NCI-H146 treated with DMSO at 0.1 percent for 48 hours (cell line): ENCODE results near the gene ERMARD.

ENCODE experiments used
- DNase-seq: peaks from one replicate; lab custom pipeline; 2025; ENCODE audit not compliant: unreplicated experiment; lab: John Stamatoyannopoulos, UW

ERMARD gene

GRCh38 chr6:169801396-169802160, 50.2 kb downstream of the ERMARD start:
- DNase-seq, result no peak

GRCh38 chr6:169802790-169803189, 51.4 kb downstream of the ERMARD start:
- no peak for DNase-seq

- DNase-seq, result no peak
These were observed 51.9 kb downstream of the ERMARD start for GRCh38 chr6:169803271-169803811.

DNA sequence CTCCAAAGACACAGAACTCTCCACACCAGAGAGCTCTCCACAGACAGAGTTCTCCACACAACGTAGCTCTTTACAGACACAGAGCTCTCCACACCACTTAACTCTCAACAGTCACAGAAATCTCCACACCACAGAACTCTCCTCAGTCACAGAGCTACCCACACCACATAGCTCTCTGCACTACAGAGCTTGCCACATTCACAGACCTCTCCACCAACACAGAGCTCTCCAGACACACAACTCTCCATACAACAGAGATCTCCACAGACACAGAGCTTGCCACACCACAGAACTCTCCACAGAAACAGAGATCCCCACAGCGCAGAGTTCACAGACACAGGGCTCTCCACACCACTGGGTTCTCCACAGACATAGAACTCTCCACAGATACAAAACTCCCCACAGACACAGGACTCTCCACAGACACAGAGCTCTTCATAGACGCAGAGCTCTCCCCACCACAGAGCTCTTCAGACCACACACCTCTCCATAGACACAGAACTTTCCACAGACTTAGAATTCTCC, 52.5 kb downstream of the ERMARD start:
- DNase-seq, result no peak

DNA sequence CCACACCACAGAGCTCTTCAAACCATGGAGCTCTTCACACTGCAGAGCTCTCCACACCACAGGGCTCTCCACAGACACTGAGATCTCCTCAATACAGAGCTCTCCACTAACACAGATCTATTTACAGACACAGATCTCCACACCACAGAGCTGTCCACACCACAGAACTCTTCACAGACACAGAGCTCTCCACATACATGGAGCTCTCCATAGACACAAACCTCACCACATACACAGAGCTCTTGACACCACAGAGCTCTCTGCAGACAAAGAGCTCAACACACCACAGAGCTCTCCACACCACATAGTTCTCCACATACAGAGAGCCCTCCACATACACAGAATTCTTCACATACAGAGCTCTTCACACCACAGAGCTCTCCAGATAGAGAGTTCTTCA, 53.0 kb downstream of the ERMARD start:
- no peak for DNase-seq

- DNase-seq, result no peak
These were observed 53.9 kb downstream of the ERMARD start for GRCh38 chr6:169805242-169805838.

- no peak for DNase-seq
These were observed 55.3 kb downstream of the ERMARD start for GRCh38 chr6:169806701-169807100.

DNA sequence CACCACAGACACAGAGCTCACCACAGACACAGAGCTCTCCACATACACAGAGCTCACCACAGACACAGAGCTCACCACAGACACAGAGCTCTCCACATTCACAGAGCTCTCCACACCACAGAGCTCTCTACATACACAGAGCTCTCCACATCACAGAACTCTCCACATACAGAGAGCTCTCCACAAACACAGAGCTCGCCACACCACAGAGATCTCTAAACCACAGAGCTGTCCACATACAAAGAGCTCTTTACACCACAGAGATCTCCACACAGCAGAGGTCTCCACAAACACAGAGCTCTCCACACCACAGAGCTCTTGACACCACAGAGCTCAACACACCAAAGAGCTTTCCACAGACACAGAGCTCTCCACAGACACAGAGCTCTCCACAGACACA, 55.8 kb downstream of the ERMARD start:
- no peak for DNase-seq

DNA sequence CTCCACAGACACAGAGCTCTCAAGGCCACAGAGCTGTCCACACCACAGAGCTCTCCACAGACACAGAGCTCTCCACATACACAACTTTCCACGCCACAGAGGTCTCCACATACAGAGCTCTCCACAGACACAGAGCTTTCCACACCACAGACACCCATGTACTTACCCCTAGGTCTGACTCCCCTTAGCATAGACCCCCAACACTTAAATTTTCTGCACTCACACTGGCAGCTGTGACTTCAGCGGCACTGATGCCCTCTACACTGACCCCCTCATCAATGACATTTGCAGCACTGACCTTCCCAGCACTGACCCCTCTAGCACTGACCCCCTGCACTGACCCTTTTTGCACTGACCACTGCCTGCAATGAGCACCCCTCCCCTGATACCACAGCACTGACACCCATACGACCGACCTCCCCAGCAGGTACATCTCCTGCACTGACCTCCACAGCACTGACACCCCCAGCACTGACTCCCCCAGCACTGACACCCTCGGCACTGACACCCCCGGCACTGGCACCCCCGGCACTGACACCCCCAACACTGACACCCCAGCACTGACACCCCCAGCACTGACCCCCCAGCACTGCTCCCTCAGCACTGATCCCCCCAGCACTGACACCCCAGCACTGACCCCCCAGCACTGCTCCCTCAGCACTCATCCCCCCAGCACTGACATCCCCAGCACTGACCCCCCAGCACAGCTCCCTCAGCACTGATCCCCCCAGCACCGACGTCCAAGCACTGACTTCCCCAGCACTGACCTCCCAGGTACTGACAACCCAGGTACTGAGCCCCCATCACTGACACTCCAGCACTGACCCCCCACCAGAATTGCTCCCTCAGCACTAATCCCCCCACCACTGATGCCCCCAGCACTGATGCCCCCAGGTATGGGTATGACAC, 56.5 kb downstream of the ERMARD start:
- DNase-seq, result no peak

DNA sequence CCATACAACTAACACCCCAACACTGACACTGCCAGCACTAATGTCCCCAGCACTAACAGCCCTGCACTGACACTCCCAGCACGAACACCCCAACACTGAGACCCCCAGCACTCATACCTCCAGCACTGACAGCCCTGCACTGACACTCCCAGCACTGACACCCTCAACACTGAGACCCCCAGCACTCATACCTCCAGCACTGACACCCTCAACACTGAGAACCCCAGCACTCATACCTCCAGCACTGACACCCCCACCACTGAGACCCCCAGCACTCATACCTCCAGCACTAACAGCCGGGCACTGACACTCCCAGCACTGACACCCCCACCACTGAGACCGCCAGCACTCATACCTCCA, 57.2 kb downstream of the ERMARD start:
- DNase-seq, result no peak

GRCh38 chr6:169809386-169809785, 58.0 kb downstream of the ERMARD start:
- no peak for DNase-seq

- DNase-seq, result peak; percentile 97
These were observed 58.9 kb downstream of the ERMARD start for GRCh38 chr6:169810066-169810989.

- DNase-seq, result no peak
These were observed 59.6 kb downstream of the ERMARD start for GRCh38 chr6:169811072-169811471.

DNA sequence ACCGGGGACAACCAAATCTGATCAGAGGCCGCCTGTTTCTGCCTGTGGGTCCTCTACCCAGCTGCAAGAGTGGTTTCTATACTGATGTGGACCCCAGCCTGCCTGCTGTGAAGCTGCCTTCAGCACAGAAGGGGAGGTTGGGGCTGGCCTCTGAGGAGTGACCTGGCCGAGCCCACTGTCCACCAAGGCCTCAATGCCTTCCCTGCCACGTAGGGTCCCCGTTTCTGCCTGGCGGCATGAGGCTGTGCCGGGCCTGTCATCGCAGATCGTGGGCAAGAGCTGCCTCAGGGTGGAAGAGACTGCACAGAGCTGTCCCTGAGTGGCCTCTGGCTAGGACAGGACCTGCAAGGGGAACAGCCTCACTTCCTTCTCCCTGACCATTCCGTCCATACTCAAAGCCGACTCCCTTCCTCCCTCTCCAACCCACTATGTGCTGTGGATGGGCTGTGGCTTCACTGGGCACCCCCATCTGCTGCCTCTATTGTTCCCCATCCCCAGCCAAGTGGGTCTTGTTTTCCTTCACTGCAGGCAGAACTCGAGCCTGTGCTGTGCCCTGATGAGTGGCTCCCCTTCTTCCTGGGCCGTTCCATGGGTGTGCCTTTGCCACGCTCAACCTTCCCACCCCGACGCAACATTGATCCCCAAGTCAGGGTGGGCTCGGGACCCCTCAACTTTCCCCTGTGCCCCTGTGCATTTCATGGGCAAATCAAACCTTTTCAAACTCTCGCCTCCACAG, 60.3 kb downstream of the ERMARD start:
- no peak for DNase-seq

- no peak for DNase-seq
These were observed 60.8 kb downstream of the ERMARD start for GRCh38 chr6:169812257-169812644.

GRCh38 chr6:169813969-169814368, 62.5 kb downstream of the ERMARD start:
- DNase-seq, result no peak

DNA sequence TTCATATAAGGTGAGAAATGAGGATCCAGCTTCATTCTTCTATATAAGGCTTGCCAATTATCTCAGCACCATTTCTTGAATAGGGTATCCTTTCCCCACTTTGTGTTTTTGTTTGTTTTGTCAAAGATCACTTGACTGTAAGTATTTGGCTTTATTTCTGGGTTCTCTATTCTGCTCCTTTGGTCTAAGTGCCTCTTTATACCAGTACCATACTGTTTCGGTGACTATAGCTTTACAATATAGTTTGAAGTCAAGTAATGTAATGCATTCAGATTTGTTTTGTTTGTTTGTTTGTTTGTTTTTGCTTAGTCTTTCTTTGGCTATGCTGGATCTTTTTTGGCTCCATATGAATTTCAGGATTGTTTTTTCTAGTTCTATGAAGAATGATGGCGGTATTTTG, 64.6 kb downstream of the ERMARD start:
- DNase-seq, result no peak

GRCh38 chr6:169816975-169817374, 65.6 kb downstream of the ERMARD start:
- DNase-seq, result no peak

- DNase-seq, result no peak
These were observed 68.9 kb downstream of the ERMARD start for GRCh38 chr6:169820358-169820757.

GRCh38 chr6:169824021-169824420, 72.6 kb downstream of the ERMARD start:
- peak; percentile 90 for DNase-seq
